GM18526 (cell line): Measurements from ENCODE around the gene SLCO3A1.

Experiments
- POLR2A ChIP-seq: IDR thresholded peaks from 3 replicates; pipeline ENCODE4 v1.6.1; 2011; ENCODE audit not compliant: insufficient read length; ENCODE audit errors: extremely low read depth

Gene SLCO3A1

GRCh38 chr15:91912336-91912735 lies 58.8 kb downstream of the SLCO3A1 start:
- TF ChIP-seq POLR2A: no peak

DNA sequence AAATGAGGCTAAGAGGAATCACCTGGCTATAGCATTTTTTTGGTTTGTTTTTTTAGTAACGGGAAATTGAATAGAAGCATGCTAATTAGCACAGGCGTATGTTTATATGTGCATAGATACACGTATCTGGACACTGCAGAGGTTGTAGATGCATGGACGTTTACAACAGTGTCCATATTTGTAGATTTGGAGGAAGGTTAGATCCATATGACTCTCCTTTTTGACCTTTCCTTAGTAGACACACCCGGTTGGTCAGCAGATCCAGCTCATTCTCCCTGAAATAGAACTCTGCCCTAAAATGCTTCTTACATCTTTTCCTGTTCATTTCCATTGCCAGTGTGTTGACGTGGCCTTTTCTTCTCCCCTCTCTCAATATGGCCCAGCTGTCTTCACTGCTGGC lies 60.1 kb downstream of the SLCO3A1 start:
- TF ChIP-seq POLR2A: no peak

DNA sequence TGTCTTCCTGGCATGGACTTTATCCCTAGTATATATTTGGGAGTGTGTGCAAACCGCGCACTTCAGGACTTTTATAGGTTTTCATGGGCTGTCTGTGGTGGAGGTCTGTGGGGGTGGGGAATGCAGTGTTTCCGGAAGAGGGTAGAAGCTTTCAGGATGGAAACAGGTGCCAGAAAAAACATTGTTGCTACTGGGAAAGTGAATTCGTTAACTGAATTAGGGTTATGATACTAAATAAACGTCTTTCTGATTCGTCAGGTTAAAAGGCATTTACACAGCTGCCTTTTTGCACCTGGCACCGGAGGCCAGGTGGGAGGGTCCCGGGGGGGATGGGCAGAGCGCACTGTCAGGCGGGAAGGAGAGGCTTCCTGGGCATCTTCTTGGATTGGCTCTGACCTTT lies 62.1 kb downstream of the SLCO3A1 start:
- no peak for TF ChIP-seq POLR2A

DNA sequence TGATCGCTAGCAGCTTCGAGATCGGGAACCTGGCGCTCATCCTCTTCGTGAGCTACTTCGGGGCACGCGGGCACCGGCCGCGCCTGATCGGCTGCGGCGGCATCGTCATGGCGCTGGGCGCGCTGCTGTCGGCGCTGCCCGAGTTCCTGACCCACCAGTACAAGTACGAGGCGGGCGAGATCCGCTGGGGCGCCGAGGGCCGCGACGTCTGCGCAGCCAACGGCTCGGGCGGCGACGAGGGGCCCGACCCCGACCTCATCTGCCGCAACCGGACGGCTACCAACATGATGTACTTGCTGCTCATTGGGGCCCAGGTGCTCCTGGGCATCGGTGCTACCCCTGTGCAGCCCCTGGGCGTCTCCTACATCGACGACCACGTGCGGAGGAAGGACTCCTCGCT lies 62.5 kb downstream of the SLCO3A1 start:
- no peak for TF ChIP-seq POLR2A

DNA sequence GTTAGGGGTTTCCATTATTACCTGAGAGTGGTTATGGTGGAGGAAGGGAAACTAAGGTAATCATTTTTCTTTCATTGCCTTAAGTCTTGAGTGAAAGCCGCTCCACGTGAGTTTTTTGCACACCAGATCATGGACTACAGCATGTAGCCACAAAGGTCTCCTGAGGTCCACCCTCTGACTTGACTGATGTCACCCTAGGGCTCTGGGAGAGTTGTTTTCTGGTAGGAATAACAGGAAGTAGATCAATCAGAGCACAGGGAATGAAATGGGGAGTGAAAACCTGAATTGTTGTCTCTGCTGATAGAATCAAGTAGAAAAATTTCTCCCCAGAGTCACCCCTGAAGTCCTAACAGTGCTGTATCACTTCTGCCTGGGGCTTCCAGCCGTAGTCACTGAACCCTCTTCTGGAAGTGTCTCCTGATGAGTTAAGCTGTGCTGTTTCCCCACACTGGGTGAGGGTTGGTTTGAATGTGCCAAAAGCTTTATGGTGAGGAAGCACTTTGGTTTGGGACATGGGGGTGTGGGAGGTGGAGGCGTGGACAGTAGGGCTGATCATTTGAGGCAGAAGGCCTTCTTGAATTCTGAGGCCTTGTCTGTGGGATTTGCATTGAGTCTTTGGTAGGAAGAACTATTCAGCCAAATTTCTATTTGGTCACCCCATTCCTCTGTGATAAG lies 64.3 kb downstream of the SLCO3A1 start:
- TF ChIP-seq POLR2A: no peak

- no peak for TF ChIP-seq POLR2A
These were observed 65.6 kb downstream of the SLCO3A1 start for GRCh38 chr15:91919014-91919534.

DNA sequence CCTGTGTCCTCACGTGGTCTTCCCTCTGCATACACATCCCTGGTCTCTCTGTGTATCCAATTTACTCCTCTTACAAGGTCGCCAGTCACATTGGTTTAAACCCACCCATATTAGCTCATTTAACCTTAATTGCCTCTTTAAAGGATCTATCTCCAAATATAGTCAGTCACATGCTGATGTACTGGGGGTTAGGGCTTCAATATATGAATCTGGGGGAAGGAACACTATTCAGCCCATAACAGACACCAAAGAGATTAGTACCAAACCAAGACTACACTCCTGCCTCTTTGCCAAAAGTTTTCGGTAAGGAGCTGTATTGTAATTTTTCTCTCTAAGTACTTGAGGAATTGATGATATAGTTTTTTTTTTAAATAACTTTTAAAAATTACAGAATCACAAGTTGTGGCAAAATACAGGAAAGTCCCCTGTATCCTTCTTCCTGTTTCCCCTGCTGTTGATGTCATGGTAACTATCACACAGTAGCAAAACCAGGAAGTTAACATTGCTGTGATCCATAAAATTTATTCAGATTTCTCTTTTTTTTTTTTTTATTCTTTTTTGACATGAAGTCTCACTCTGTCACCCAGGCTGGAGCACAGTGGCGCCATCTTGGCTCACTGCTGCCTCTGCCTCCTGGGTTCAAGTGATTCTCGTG lies 67.8 kb downstream of the SLCO3A1 start:
- TF ChIP-seq POLR2A: no peak

- no peak for TF ChIP-seq POLR2A
These were observed 68.3 kb downstream of the SLCO3A1 start for GRCh38 chr15:91921843-91922198.

- no peak for TF ChIP-seq POLR2A
These were observed 69.4 kb downstream of the SLCO3A1 start for GRCh38 chr15:91922646-91923547.

DNA sequence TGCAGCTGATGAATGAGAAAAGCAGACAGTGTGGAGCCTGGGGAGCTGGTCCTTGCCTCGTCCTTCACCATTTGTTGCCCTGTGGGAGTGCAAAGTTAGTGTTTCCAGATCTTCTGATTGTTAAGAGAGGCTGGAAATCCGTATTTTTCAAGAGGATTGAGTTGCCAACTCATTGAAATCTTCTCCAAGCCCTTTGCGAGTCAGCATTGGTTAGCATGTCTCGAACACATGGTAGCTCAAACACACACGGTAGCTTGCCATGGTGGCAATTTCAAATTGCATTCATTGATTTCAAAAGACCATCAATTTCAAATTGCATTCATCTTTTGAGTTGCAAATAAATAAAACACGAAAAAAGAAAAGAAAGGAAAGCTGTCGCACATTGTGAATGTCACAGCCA lies 70.7 kb downstream of the SLCO3A1 start:
- no peak for TF ChIP-seq POLR2A

DNA sequence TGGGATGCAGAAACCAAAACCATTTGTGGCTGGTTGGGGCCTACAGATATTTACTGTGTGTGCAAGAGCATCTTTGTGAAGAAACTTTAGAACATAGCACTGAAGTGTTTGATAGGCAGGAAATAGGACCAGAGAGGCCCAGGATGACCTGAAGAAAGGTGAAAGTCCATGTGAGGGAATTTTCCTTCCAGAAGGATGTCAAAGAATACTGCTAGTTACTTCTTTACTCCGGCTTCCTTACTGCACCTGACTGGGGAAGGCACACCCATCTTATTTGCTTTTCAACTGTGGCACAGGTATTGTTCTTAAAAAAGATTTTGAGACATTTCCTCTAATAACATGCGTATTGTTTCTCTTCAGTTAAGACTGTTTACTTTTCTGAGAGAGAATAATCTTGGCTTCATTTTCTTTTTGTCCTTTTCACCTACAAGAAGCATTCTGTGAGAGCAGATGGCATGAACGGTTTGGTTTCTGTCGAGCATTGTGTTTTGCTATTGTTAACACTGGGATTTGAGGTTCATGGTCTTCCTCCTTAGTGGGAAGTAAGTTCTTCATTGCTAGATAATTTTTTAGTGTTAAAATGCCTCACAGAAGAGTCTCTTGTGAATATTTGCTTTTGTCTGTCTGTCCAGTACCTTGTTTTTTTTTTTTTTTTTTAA lies 71.5 kb downstream of the SLCO3A1 start:
- TF ChIP-seq POLR2A: no peak

DNA sequence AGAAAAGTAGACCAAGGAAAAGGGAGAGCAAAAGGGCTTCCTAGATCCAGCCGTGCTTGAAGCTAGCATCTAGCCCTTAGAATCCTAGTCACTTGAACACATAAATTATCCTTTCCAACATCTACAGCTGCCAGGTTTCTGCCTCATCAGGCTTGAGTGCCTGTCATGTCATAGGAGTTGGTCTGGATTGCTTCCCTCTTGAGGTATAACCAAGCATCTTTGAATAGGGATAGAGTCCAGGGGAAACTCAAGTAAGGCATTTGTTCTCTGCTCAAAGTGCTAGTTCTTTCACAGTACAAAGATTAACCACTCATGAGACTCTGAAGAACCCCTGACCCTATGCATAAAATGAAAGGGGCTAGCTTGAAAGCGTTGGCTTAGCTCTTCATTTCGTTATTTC lies 72.3 kb downstream of the SLCO3A1 start:
- TF ChIP-seq POLR2A: no peak

DNA sequence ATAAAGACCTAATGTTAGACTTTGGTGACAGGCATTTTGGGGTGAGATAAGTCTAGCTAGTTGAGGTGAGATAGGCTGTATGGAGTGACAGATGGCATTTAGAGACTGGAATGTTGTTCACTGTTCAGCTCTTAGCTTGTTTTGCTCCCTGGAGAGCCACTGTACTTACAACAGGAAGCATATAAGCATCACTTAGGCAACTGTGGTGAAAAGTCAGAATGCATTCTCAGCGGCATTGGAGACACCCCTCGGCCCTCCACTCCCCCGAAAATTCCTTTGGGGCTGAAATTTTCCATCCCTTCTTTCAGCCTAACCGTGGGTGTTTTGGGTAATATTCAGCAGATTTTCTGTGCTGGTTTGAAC lies 73.4 kb downstream of the SLCO3A1 start:
- TF ChIP-seq POLR2A: no peak

- no peak for TF ChIP-seq POLR2A
These were observed 74.1 kb downstream of the SLCO3A1 start for GRCh38 chr15:91927585-91927984.

DNA sequence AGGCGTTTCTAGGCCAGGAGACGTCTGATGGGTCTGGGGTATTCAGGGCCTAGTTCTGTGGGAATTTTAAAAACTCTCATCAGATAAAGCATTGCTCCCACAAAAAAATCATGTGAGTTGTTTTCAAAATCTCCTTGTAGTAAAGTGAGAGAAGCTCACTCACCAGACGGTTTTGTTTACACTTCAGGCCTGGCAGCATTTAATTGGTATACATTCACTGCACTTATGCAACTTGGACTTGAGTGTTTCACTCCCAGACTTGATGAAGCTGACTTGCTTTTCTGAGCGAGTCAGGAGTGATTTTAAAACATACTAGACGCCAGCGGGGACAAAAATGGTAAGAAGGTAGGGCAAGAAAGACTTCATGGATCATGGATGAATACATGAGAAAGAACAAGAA lies 75.2 kb downstream of the SLCO3A1 start:
- no peak for TF ChIP-seq POLR2A
